ENCODE measurements around the gene NEK4.

The NEK4 gene

GRCh38 chr3:52792961-52793695 lies 22.4 kb upstream of the NEK4 start:
- DNase-seq (ENCODE audit: low read depth in 2 of 2), result no peak

- no peak for DNase-seq (ENCODE audit: low read depth in 2 of 2)
Measured at GRCh38 chr3:52792413-52792812, 21.7 kb upstream of the NEK4 start.

GRCh38 chr3:52791928-52792327 lies 21.2 kb upstream of the NEK4 start:
- DNase-seq (ENCODE audit: low read depth in 2 of 2), result no peak

GRCh38 chr3:52791366-52791765 lies 20.6 kb upstream of the NEK4 start:
- no peak for DNase-seq (ENCODE audit: low read depth in 2 of 2)

GRCh38 chr3:52790741-52791140 lies 20.0 kb upstream of the NEK4 start:
- DNase-seq (ENCODE audit: low read depth in 2 of 2), result no peak

- DNase-seq (ENCODE audit: low read depth in 2 of 2), result no peak
Measured at GRCh38 chr3:52790337-52790736, 19.6 kb upstream of the NEK4 start.

- DNase-seq (ENCODE audit: low read depth in 2 of 2), result no peak
Measured at GRCh38 chr3:52789746-52790040, 19.0 kb upstream of the NEK4 start.

GRCh38 chr3:52788890-52789745 lies 18.4 kb upstream of the NEK4 start:
- no peak for DNase-seq (ENCODE audit: low read depth in 2 of 2)

GRCh38 chr3:52787672-52788625 lies 17.2 kb upstream of the NEK4 start:
- no peak for DNase-seq (ENCODE audit: low read depth in 2 of 2)

GRCh38 chr3:52787246-52787645 lies 16.5 kb upstream of the NEK4 start:
- DNase-seq (ENCODE audit: low read depth in 2 of 2), result no peak

- no peak for DNase-seq (ENCODE audit: low read depth in 2 of 2)
Measured at GRCh38 chr3:52786330-52787215, 15.8 kb upstream of the NEK4 start.

GRCh38 chr3:52784931-52785590 lies 14.3 kb upstream of the NEK4 start:
- no peak for DNase-seq (ENCODE audit: low read depth in 2 of 2)

GRCh38 chr3:52784021-52784621 lies 13.4 kb upstream of the NEK4 start:
- DNase-seq (ENCODE audit: low read depth in 2 of 2), result no peak

- no peak for DNase-seq (ENCODE audit: low read depth in 2 of 2)
Measured at GRCh38 chr3:52783211-52783555, 12.4 kb upstream of the NEK4 start.

- no peak for DNase-seq (ENCODE audit: low read depth in 2 of 2)
Measured at GRCh38 chr3:52782412-52783210, 11.9 kb upstream of the NEK4 start.

- DNase-seq (ENCODE audit: low read depth in 2 of 2), result no peak
Measured at GRCh38 chr3:52781741-52782140, 11.0 kb upstream of the NEK4 start.

GRCh38 chr3:52779837-52780585 lies 9.3 kb upstream of the NEK4 start:
- no peak for DNase-seq (ENCODE audit: low read depth in 2 of 2)

- no peak for DNase-seq (ENCODE audit: low read depth in 2 of 2)
Measured at GRCh38 chr3:52779011-52779836, 8.5 kb upstream of the NEK4 start.
